Measurements from ENCODE around the gene CUX1.
"Not testable (repeated sequence)": the region's sequence is repeated elsewhere in the genome, so short reads cannot be mapped to it uniquely, and the experiment has no call there.

The CUX1 gene

DNA sequence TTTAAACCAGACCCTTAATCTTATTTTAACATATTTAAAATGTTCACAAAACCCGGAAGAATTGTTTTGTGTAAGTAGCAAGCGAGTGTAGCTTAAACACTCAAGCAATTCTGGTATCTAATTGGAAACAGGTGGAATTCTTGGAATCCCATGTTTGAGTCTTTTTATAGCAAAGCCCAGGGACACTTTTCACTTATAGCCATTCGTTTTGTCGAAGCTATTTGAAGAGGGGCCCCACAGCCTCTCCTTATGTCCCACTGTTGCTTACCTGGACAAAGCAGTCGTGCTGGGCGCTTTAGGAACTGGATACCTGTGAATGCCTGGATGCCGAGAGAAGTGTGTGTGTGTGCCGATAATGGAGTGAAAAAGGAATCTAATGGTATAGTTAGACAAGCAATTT, 3.3 kb downstream of the CUX1 start:
- no peak for DNase-seq (ENCODE audit: insufficient read length, low spot score)
- no peak for FAIRE-seq

DNA sequence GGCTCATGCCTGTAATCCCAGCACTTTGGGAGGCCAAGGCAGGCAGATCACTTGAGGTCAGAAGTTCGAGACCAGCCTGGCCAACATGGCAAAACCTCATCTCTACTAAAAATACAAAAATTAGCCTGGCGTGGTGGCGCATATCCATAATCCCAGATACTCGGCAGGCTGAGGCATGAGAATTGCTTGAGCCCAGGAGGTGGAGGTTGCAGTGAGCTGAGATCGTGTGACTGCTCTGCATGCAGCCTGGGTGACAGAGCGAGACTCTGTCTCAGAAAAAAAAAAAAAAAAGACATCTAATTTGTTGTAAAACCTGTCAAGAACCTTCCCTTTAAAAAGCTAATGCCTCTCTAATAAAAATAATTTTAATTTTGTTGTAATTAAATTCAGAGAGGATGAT, 5.2 kb downstream of the CUX1 start:
- not testable (repeated sequence) for FAIRE-seq; DNase-seq (ENCODE audit: insufficient read length, low spot score)

More for the DNA sequence above, 3.3 kb downstream of the CUX1 start:
- TF ChIP-seq TAF1 (IDR thresholded peaks at IDR 0.05; ENCODE audit: low read depth, low read length) (no peak), PAX5 (IDR thresholded peaks at IDR 0.05; ENCODE audit: insufficient read depth, low read length, severe bottlenecking) (no peak), POLR2A (IDR thresholded peaks at IDR 0.05; ENCODE audit: low read depth, low read length) (no peak), POU2F2 (IDR thresholded peaks at IDR 0.05; ENCODE audit: low read depth, low read length) (no peak), POLR2AphosphoS5 (IDR thresholded peaks at IDR 0.05; ENCODE audit: low read depth, low read length) (no peak), SPI1 (IDR thresholded peaks at IDR 0.05; ENCODE audit: low read depth, low read length) (no peak)

GRCh38 chr7:101823096-101823495, 5.7 kb downstream of the CUX1 start:
- DNase-seq (ENCODE audit: insufficient read length, low spot score), result no peak
- no peak for TF ChIP-seq PAX5 (IDR thresholded peaks at IDR 0.05; ENCODE audit: insufficient read depth, low read length, severe bottlenecking)
- no peak for TF ChIP-seq SPI1 (IDR thresholded peaks at IDR 0.05; ENCODE audit: low read depth, low read length)
- no peak for TF ChIP-seq TAF1 (IDR thresholded peaks at IDR 0.05; ENCODE audit: low read depth, low read length)
- TF ChIP-seq POLR2A (IDR thresholded peaks at IDR 0.05; ENCODE audit: low read depth, low read length), result no peak
- TF ChIP-seq POU2F2 (IDR thresholded peaks at IDR 0.05; ENCODE audit: low read depth, low read length), result no peak
- TF ChIP-seq POLR2AphosphoS5 (IDR thresholded peaks at IDR 0.05; ENCODE audit: low read depth, low read length), result no peak
- FAIRE-seq, result no peak

DNA sequence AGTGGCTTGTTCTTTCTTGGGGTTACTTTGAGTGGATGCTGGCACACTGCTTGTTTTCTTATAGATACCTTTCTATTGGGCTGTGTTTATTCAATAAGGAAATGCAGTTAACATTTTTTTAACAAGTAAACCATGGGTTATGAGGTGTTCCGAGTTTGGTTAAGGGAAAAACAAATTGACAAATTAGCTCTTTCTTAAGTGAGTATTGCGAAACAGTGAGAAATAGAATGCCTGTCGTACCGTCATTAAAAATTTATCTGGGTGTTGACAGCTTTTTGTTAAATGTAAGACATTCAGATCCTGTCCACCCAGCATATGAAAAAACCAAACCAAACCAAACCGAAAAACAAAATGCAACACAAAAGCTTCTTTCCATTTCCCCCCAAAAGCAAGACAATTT, 6.2 kb downstream of the CUX1 start:
- FAIRE-seq, result no peak
- DNase-seq (ENCODE audit: insufficient read length, low spot score), result no peak
- TF ChIP-seq POLR2A (IDR thresholded peaks at IDR 0.05; ENCODE audit: low read depth, low read length), result no peak

GRCh38 chr7:101824440-101824839, 7.0 kb downstream of the CUX1 start:
- TF ChIP-seq POU2F2 (IDR thresholded peaks at IDR 0.05; ENCODE audit: low read depth, low read length), result no peak
- TF ChIP-seq TAF1 (IDR thresholded peaks at IDR 0.05; ENCODE audit: low read depth, low read length), result no peak
- no peak for TF ChIP-seq POLR2AphosphoS5 (IDR thresholded peaks at IDR 0.05; ENCODE audit: low read depth, low read length)
- no peak for TF ChIP-seq SPI1 (IDR thresholded peaks at IDR 0.05; ENCODE audit: low read depth, low read length)
- TF ChIP-seq POLR2A (IDR thresholded peaks at IDR 0.05; ENCODE audit: low read depth, low read length), result no peak
- TF ChIP-seq PAX5 (IDR thresholded peaks at IDR 0.05; ENCODE audit: insufficient read depth, low read length, severe bottlenecking), result no peak
- FAIRE-seq (no peak), DNase-seq (ENCODE audit: insufficient read length, low spot score) (no peak)

DNA sequence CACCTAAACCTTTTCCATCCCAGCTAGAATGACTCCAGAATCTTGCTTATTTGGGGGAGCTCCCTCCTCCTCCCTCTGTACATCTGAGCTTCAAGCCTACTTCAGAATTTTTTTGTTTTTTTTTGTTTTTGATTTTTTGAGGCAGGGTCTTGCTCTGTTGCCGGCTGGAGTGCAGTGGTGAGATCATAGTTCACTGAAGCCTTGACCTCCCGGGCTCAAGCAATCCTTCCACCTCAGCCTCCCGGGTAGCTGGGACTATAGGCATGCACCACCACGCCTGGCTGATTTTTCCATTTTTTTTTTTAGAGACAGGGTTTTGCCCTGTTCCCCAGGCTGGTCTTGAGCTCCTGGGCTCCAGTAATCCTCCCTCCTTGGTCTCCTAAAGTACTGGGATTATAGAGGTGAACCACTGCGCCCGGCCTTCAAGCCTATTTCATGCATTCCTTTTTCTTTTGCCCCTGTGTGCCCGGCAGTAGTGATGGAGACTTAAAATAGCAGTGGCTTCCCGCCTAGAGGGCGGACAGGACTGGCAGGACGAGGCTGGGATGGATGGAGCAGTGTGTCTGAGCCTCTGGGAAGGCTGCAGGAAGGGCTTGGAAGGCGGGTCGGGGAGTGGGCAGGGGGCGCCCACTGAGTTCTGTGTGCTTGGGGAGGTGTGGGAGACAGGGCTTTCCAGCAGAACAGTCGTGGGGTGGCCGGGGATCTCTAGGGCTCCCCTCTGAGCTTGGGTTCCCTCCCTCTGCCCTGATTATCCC, 8.8 kb downstream of the CUX1 start:
- TF ChIP-seq POLR2A (IDR thresholded peaks at IDR 0.05; ENCODE audit: low read depth, low read length) (no peak), TAF1 (IDR thresholded peaks at IDR 0.05; ENCODE audit: low read depth, low read length) (no peak), POLR2AphosphoS5 (IDR thresholded peaks at IDR 0.05; ENCODE audit: low read depth, low read length) (no peak), SPI1 (IDR thresholded peaks at IDR 0.05; ENCODE audit: low read depth, low read length) (no peak), POU2F2 (IDR thresholded peaks at IDR 0.05; ENCODE audit: low read depth, low read length) (no peak), PAX5 (IDR thresholded peaks at IDR 0.05; ENCODE audit: insufficient read depth, low read length, severe bottlenecking) (no peak)
- no peak for FAIRE-seq
- no peak for DNase-seq (ENCODE audit: insufficient read length, low spot score)

DNA sequence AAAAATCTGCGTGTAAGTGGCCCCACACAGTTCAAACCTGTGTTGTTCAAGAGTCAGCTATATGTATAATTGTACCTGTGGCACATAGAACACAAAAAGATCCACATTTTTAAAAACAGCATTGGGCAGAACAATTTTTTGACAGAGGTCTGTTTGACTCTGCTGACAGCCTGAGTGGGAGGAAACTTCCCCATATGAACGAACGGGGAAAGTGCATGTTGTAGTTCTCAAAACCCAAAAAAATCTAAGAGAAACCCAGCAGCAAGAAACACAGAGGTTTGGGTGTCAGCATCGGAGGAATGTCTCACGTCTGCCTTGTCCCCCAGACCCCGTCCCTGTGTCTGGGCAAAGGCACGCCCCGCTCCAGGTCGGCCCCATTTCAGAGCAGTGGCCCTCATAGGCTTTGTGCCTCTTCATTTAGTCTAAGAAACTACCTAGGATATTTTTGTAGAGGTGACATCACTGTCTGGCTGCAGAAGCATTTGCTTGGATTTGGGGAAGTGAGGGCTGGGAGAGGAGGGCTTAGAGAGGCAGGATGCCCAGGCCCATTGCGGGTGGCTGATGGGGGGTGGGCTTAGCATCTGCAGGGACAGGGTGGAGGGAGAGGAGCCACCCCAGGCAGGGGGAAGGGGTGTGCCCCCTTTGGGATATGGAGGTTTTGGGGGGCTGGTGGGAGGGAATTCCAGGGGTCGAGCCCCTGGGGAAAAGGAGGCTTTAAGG, 11.0 kb downstream of the CUX1 start:
- FAIRE-seq (no peak), DNase-seq (ENCODE audit: insufficient read length, low spot score) (no peak)
- TF ChIP-seq PAX5 (IDR thresholded peaks at IDR 0.05; ENCODE audit: insufficient read depth, low read length, severe bottlenecking) (no peak), SPI1 (IDR thresholded peaks at IDR 0.05; ENCODE audit: low read depth, low read length) (peak; percentile 57)

DNA sequence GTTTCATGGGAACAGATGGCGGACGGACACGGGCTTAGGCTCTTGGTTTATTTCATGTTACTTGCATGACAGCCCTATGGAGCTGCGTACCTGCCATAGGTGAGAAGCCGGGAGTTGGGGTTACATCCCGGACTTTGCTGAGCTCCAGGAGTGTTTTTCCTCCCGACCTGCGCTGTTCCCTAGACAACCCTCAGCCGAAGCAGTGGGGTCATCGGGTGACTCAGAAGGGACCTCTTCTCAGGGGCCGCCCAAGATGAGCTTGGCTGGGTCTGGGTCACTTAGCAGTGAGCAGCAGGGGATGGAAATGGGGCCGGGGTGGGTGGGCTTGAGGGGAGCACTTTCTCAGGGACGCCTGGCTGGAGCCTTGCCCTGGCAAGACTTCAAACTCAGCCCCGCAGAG, 11.9 kb downstream of the CUX1 start:
- TF ChIP-seq SPI1 (IDR thresholded peaks at IDR 0.05; ENCODE audit: low read depth, low read length) (no peak), PAX5 (IDR thresholded peaks at IDR 0.05; ENCODE audit: insufficient read depth, low read length, severe bottlenecking) (no peak), POLR2AphosphoS5 (IDR thresholded peaks at IDR 0.05; ENCODE audit: low read depth, low read length) (no peak), POU2F2 (IDR thresholded peaks at IDR 0.05; ENCODE audit: low read depth, low read length) (no peak), POLR2A (IDR thresholded peaks at IDR 0.05; ENCODE audit: low read depth, low read length) (no peak), TAF1 (IDR thresholded peaks at IDR 0.05; ENCODE audit: low read depth, low read length) (no peak)
- FAIRE-seq, result no peak
- no peak for DNase-seq (ENCODE audit: insufficient read length, low spot score)

- no peak for FAIRE-seq
- TF ChIP-seq TAF1 (IDR thresholded peaks at IDR 0.05; ENCODE audit: low read depth, low read length), result no peak
- no peak for TF ChIP-seq SPI1 (IDR thresholded peaks at IDR 0.05; ENCODE audit: low read depth, low read length)
- TF ChIP-seq POU2F2 (IDR thresholded peaks at IDR 0.05; ENCODE audit: low read depth, low read length), result no peak
- TF ChIP-seq PAX5 (IDR thresholded peaks at IDR 0.05; ENCODE audit: insufficient read depth, low read length, severe bottlenecking), result no peak
- TF ChIP-seq POLR2A (IDR thresholded peaks at IDR 0.05; ENCODE audit: low read depth, low read length), result no peak
- no peak for TF ChIP-seq POLR2AphosphoS5 (IDR thresholded peaks at IDR 0.05; ENCODE audit: low read depth, low read length)
These were observed 12.4 kb downstream of the CUX1 start for GRCh38 chr7:101829821-101830220.

DNA sequence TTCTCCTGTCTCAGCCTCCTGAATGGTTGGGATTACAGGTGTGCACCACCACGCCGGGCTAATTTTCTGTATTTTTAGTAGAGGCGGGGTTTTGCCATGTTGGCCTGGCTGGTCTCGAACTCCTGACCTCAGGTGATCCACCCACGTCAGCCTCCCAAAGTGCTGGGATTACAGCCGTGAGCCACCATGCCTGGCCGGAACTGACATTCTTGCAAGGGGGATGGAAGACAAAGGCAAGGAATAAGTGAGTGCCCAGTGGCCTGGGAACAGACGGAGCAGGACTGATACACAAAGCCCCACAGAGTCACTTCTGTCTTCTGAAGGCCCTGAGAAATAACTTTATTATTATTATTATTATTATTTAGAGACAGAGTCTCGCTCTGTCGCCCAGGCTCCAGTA, 14.0 kb downstream of the CUX1 start:
- FAIRE-seq, result not testable (repeated sequence)

More at GRCh38 chr7:101829821-101830220, 12.4 kb downstream of the CUX1 start:
- DNase-seq (ENCODE audit: insufficient read length, low spot score), result no peak

More for the DNA sequence above, 14.0 kb downstream of the CUX1 start:
- DNase-seq (ENCODE audit: insufficient read length, low spot score), result not testable (repeated sequence)

All from GM12891 (cell line).